K562 (cell line): ENCODE measurements around the gene KCNA2. TPM values are rescaled to one million over a fixed set of nuclear protein-coding genes. Genes with fewer than 3 reads are reported as not detected.

Experiments used
- ATAC-seq: fragments of 200-7000 bp; cut with Tn5 transposase; 3 replicates; pipeline ENCODE4 v1.9.1; 2020; ENCODE audit warnings: moderate library complexity
- BruUV-seq: library from RNA; stranded (reverse); fragments of 400-500 nt; replicated peaks from 2 replicates; lab custom pipeline; 2021; lab: Mats Ljungman, UMichigan
- CTCF ChIA-PET: fragments of 300-600 bp; formaldehyde crosslinking; extraction: SDS; loops from one replicate; lab custom pipeline; 2021; ENCODE audit warnings: low intra/inter-chr PET ratio; lab: Yijun Ruan, JAX
- POLR2A ChIA-PET: fragments of 300-600, 350-650 bp; sonication (Branson Sonifier 250); formaldehyde crosslinking; extraction: SDS; loops from one replicate; lab custom pipeline; 2021; ENCODE audit warnings: antibody characterized with exemption, inconsistent platforms; lab: Yijun Ruan, JAX
- DNase-seq, 4 experiments: peaks; one replicate each; pipeline versions ENCODE4 v3.0.0 to v3.0.0-alpha.2; 2011 to 2018; ENCODE audit warnings: low spot score in 3 of 4, mixed read lengths in 3 of 4; ENCODE audit errors: extremely low read depth in 1 of 4
- FAIRE-seq: peaks from 2 replicates; lab custom pipeline; 2011; peaks lifted over from hg19 to GRCh38; lab: Jason Lieb, UNC
- H2AFZ ChIP-seq: 2 replicates; pipeline ENCODE4 v1.6.0; 2011; ENCODE audit warnings: low read depth, low read length, control low read depth, inconsistent platforms
- H3K27ac ChIP-seq: fragments of 200-600 bp; 3 replicates; pipeline ENCODE4 v1.8.0; 2011; ENCODE audit warnings: low read depth, mild to moderate bottlenecking, control low read depth, inconsistent platforms, low read length, moderate library complexity, mixed read lengths; ENCODE audit errors: extremely low read depth
- H3K27me3 ChIP-seq, 2 experiments: fragments of 300-600 bp in 1 of 2; 2 replicates in 1 of 2; 3 replicates in 1 of 2; pipeline versions ENCODE4 v1.6.0 to v1.8.0; 2011; ENCODE audit warnings: inconsistent platforms in 2 of 2, low read length in 2 of 2, mild to moderate bottlenecking in 1 of 2, mixed read lengths in 1 of 2, moderate library complexity in 1 of 2; ENCODE audit not compliant: control insufficient read depth in 2 of 2, insufficient read depth in 2 of 2
- H3K36me3 ChIP-seq: fragments of 300-600 bp; 3 replicates; pipeline ENCODE4 v1.8.0; 2011; ENCODE audit warnings: mild to moderate bottlenecking, low read length, inconsistent platforms; ENCODE audit not compliant: control insufficient read depth, insufficient read depth
- H3K4me1 ChIP-seq, 2 experiments: fragments of 200-600 bp in 1 of 2; replicated peaks in 1 of 2; 2 replicates in 1 of 2; 3 replicates in 1 of 2; pipeline versions ENCODE4 v1.5.1 to v1.8.0; 2011; ENCODE audit warnings: inconsistent platforms in 2 of 2, low read length in 2 of 2, mild to moderate bottlenecking in 1 of 2, mixed read lengths in 1 of 2, moderate library complexity in 1 of 2; ENCODE audit not compliant: control insufficient read depth in 2 of 2, insufficient read depth in 2 of 2
- H3K4me2 ChIP-seq: 2 replicates; pipeline ENCODE4 v1.6.1; 2011; ENCODE audit warnings: low read length, control low read depth, inconsistent platforms, mixed read lengths; ENCODE audit not compliant: insufficient read depth
- H3K4me3 ChIP-seq: fragments of 200-600 bp; sonication (generic), shearing (Covaris generic); 2 replicates; pipeline ENCODE4 v1.5.1; 2016; ENCODE audit warnings: control low read depth, inconsistent platforms
- H3K79me2 ChIP-seq: fragments of 200-600 bp; 3 replicates; pipeline ENCODE4 v1.8.0; 2011; ENCODE audit warnings: low read length, inconsistent platforms; ENCODE audit not compliant: control insufficient read depth, insufficient read depth
- H3K9ac ChIP-seq, 2 experiments: 2 replicates each; pipeline versions ENCODE4 v1.6.0 to v1.6.1; 2011; ENCODE audit warnings: low read depth in 2 of 2, low read length in 2 of 2, control low read depth in 1 of 2, inconsistent platforms in 1 of 2, mild to moderate bottlenecking in 1 of 2, mixed read lengths in 1 of 2; ENCODE audit not compliant: insufficient read depth in 1 of 2
- H3K9me1 ChIP-seq: one replicate; pipeline ENCODE4 v1.6.0; 2011; ENCODE audit warnings: inconsistent platforms, mild to moderate bottlenecking, low read length, moderate library complexity; ENCODE audit not compliant: control insufficient read depth, insufficient read depth
- H3K9me3 ChIP-seq: replicated peaks from 2 replicates; pipeline ENCODE4 v1.5.1; 2011; ENCODE audit warnings: low read depth, low read length, inconsistent platforms; ENCODE audit not compliant: control insufficient read depth, insufficient read depth
- H4K20me1 ChIP-seq: replicated peaks from 2 replicates; pipeline ENCODE4 v1.6.1; 2011; ENCODE audit warnings: low read length, inconsistent platforms, mixed read lengths; ENCODE audit not compliant: control insufficient read depth, insufficient read depth
- ELF2 ChIP-seq: fragments of 250-450 bp; sonication (Bioruptor Pico); IDR thresholded peaks from 2 replicates; pipeline ENCODE4 v1.5.0; 2021; ENCODE audit warnings: mild to moderate bottlenecking
- ZNF311 ChIP-seq: fragments of 250-450 bp; sonication (Bioruptor Pico); IDR thresholded peaks from 2 replicates; pipeline ENCODE4 v1.4.0; 2020; ENCODE audit warnings: mild to moderate bottlenecking, moderate library complexity
- ZNF77 ChIP-seq: fragments of 250-450 bp; sonication (Bioruptor Pico); IDR thresholded peaks from 2 replicates; pipeline ENCODE4 v1.5.0; 2020
- WGBS: fragments of 100-300 bp; shearing (Covaris generic); methylation state at CpG from one replicate; pipeline ENCODE4 v1.1.6; 2016; ENCODE audit warnings: low coverage, mixed read lengths; ENCODE audit not compliant: insufficient coverage; ENCODE audit errors: missing lambda C conversion rate; 5-methylcytosine and 5-hydroxymethylcytosine counted together
- in situ Hi-C: fragments of 300-500 bp; cut with MboI; formaldehyde crosslinking; loops from 4 replicates; pipeline ENCODE4 v1.15.0; 2018; ENCODE audit warnings: inconsistent platforms, mixed read lengths
- intact Hi-C: fragments of 100-400 bp; cut with micrococcal nuclease; formaldehyde crosslinking; loops from 2 replicates; pipeline ENCODE4 v1.14.2; 2022
- polyA plus RNA-seq, 8 experiments: library from polyadenylated mRNA; depleted of rRNA in 4 of 8; stranded (reverse) in 5 of 8; unstranded in 3 of 8; fragments of >200 nt; fragmentation: Nextera tagmentation in 2 of 8; fragmentation: Illumina TruSeq in 1 of 8; extraction: Ambion mirVana in 2 of 8; extraction: Trizol in 1 of 8; gene quantifications; 2 replicates each; pipeline versions ENCODE4 v1.2.1 to v1.2.3, GENCODE V29; 2011 to 2014; ENCODE audit warnings: inconsistent platforms in 1 of 8, missing spikeins in 1 of 8
- total RNA-seq, 7 experiments: library from RNA; depleted of rRNA in 6 of 7; stranded (reverse); fragments of >200 nt in 6 of 7; fragmentation: Illumina TruSeq in 2 of 7; extraction: Trizol in 2 of 7; gene quantifications; 2 replicates each; pipeline versions ENCODE4 v1.2.1 to v1.2.3, GENCODE V29; 2011 to 2021; ENCODE audit warnings: low replicate concordance in 1 of 7
- TF ChIP-seq, protein P1 (sequence below), 2 experiments: fragments of 450-650 bp; formaldehyde crosslinking in 1 of 2; IDR thresholded peaks; 2 replicates each; pipeline versions ENCODE4 v1.4.0 to v1.6.1; 2014 to 2020; ENCODE audit warnings: mild to moderate bottlenecking in 2 of 2, borderline replicate concordance in 1 of 2, low read depth in 1 of 2

The KCNA2 gene
- total and polyA plus RNA-seq, 9 of the 15 experiments (the other 6 are each of a cell fraction or from before 2014, with no cell fraction given), result not detected

GRCh38 chr1:110551278-110551809 is 54.8 kb downstream of the KCNA2 start:
- Histone ChIP-seq H4K20me1 (peaks cover 7% of the 10 kb centered on the region), H3K4me2 (no peak overlapping the region), H2AFZ (no peak overlapping the region), H3K79me2 (no peaks in the 10 kb centered on the region), H3K27me3 (peaks cover 6 to 33% of the 10 kb centered on the region in 2 experiments; a peak in 3 of 5 replicates), H3K9me1 (no peaks in the 10 kb centered on the region), H3K36me3 (no peaks in the 10 kb centered on the region), H3K27ac (no peak overlapping the region)
- no TSS peak for BruUV-seq
- no peak for ATAC-seq
- TF ChIP-seq ELF2 (CRISPR knock-in tag), result no peak
- TF ChIP-seq ZNF311, result no peak
- TF ChIP-seq, all 486 proteins: peak for 0
- no peaks in the 10 kb centered on the region for H3K9me3 ChIP-seq
- peaks cover 0 to 8% of the 10 kb centered on the region in 2 experiments; a peak in 2 of 5 replicates for H3K4me1 ChIP-seq
- in situ Hi-C loops, result no loop called here
- DNase-seq, result no peak
- 0% methylated on average over 1 of the region's 1 CpG for whole genome bisulfite sequencing
- intact Hi-C loops, result no loop called here
- ChIA-PET POLR2A (interaction anchor here (1.1 kb wide), 1 partner anchor 10 kb away, joined by 3 read pairs; no protein-coding TSS in a partner anchor), CTCF (no interaction called here)
- FAIRE-seq, result no peak
- no peak overlapping the region for H3K4me3 ChIP-seq
- no peak overlapping the region for H3K9ac ChIP-seq

DNA sequence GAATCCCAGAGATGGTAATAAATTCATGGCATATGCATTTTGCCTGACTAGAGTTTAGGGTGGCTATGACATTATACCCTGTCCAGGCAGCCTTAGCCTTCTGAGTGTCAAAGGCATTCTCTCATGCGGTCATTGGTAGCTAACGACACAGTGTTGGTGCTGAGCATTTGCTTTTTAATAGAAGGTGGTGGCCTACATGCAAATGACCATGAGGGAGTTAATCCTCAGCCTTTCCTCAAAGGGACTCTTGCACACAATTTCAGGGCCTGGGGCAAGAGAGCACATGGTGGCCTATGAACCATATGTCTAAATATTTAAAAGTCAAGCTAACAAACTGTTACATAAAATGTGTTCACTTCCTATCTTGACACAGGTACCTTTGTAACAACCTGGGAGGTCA is 56.3 kb downstream of the KCNA2 start:
- TF ChIP-seq ZNF77 (CRISPR knock-in tag), result no peak
- TF ChIP-seq, protein P1, sequence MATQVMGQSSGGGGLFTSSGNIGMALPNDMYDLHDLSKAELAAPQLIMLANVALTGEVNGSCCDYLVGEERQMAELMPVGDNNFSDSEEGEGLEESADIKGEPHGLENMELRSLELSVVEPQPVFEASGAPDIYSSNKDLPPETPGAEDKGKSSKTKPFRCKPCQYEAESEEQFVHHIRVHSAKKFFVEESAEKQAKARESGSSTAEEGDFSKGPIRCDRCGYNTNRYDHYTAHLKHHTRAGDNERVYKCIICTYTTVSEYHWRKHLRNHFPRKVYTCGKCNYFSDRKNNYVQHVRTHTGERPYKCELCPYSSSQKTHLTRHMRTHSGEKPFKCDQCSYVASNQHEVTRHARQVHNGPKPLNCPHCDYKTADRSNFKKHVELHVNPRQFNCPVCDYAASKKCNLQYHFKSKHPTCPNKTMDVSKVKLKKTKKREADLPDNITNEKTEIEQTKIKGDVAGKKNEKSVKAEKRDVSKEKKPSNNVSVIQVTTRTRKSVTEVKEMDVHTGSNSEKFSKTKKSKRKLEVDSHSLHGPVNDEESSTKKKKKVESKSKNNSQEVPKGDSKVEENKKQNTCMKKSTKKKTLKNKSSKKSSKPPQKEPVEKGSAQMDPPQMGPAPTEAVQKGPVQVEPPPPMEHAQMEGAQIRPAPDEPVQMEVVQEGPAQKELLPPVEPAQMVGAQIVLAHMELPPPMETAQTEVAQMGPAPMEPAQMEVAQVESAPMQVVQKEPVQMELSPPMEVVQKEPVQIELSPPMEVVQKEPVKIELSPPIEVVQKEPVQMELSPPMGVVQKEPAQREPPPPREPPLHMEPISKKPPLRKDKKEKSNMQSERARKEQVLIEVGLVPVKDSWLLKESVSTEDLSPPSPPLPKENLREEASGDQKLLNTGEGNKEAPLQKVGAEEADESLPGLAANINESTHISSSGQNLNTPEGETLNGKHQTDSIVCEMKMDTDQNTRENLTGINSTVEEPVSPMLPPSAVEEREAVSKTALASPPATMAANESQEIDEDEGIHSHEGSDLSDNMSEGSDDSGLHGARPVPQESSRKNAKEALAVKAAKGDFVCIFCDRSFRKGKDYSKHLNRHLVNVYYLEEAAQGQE (IDR thresholded peaks at IDR 0.05; ENCODE audit: borderline replicate concordance), result 0 out of 2 replicates have a peak, but pooled peaks have one; percentile 19
- TF ChIP-seq, protein P1 (CRISPR knock-in tag; IDR thresholded peaks at IDR 0.05; ENCODE audit: low read depth), result no peak
- TF ChIP-seq, all 486 proteins: peak for 1
- FAIRE-seq (no peak), ATAC-seq (no peak), DNase-seq (no peak)
- POLR2A ChIA-PET, result no interaction called here
- CTCF ChIA-PET, result no interaction called here
- no peak overlapping the region for H3K9ac ChIP-seq
- H3K4me3 ChIP-seq, result no peak overlapping the region
- no peaks in the 10 kb centered on the region for H3K4me1 ChIP-seq
- H4K20me1 ChIP-seq, result peaks cover 3% of the 10 kb centered on the region
- no peaks in the 10 kb centered on the region for H3K79me2 ChIP-seq
- H3K9me1 ChIP-seq, result no peaks in the 10 kb centered on the region
- H2AFZ ChIP-seq, result no peak overlapping the region
- WGBS, result 0% methylated on average over 2 of the region's 2 CpGs
- no peak overlapping the region for H3K27ac ChIP-seq
- no peaks in the 10 kb centered on the region for H3K9me3 ChIP-seq
- no TSS peak for BruUV-seq
- no peaks in the 10 kb centered on the region for H3K36me3 ChIP-seq
- in situ Hi-C loops, result no loop called here
- no peak overlapping the region for H3K4me2 ChIP-seq
- intact Hi-C loops, result no loop called here
- H3K27me3 ChIP-seq, result peaks cover 6 to 18% of the 10 kb centered on the region in 2 experiments; a peak in 3 of 5 replicates
